Gastrocnemius medialis (tissue), 4 donors: ENCODE measurements around the gene ZNF816. TPM values are rescaled to one million over a fixed set of nuclear protein-coding genes. Genes with fewer than 3 reads are reported as not detected.

Experiments used
- ATAC-seq, 2 donors: fragments of 150-250 bp; one replicate each; pipeline ENCODE4 v1.9.1; 2016
- DNase-seq, 2 donors: peaks; one replicate each; pipeline ENCODE4 v3.0.0-alpha.2; 2019
- H3K27ac ChIP-seq, 4 donors: fragments of 200-600 bp; sonication (generic); 1 replicate in 1 of 4; 2 replicates in 3 of 4; pipeline ENCODE4 v1.5.1; 2016 to 2018; ENCODE audit warnings: mild to moderate bottlenecking in 2 of 4, moderate library complexity in 1 of 4
- H3K27me3 ChIP-seq, 3 donors: fragments of 200-600 bp; sonication (generic) in 2 of 3; 1 replicate in 1 of 3; 2 replicates in 2 of 3; pipeline versions ENCODE4 v1.5.1 to v1.6.0; 2016 to 2019; ENCODE audit warnings: mild to moderate bottlenecking in 1 of 3, moderate library complexity in 1 of 3
- H3K36me3 ChIP-seq, 2 donors: fragments of 200-600 bp; sonication (generic) in 1 of 2; one replicate each; pipeline ENCODE4 v1.5.1; 2017 to 2018
- H3K4me1 ChIP-seq, 2 donors: fragments of 200-600 bp; sonication (generic) in 1 of 2; one replicate each; pipeline ENCODE4 v1.5.1; 2016 to 2017; ENCODE audit warnings: mild to moderate bottlenecking in 2 of 2
- H3K4me3 ChIP-seq, 4 donors: fragments of 200-600 bp; sonication (generic) in 3 of 4; 1 replicate in 1 of 4; 2 replicates in 3 of 4; pipeline ENCODE4 v1.5.1; 2016 to 2019; ENCODE audit warnings: mild to moderate bottlenecking in 2 of 4
- H3K9me3 ChIP-seq, 3 donors: fragments of 200-600 bp; sonication (generic) in 2 of 3; 1 replicate in 1 of 3; 2 replicates in 2 of 3; pipeline ENCODE4 v1.5.1; 2016 to 2019
- POLR2A ChIP-seq, 2 donors: fragments of 450-650 bp; IDR thresholded peaks; one replicate each; pipeline ENCODE4 v1.6.1; 2017; ENCODE audit warnings: antibody characterized with exemption in 2 of 2, mild to moderate bottlenecking in 2 of 2, moderate library complexity in 2 of 2
- in situ Hi-C, 4 donors: fragments of 200-750 bp; cut with MboI; loops; one replicate each; pipeline versions ENCODE4 v1.15.0 to v1.8.0; 2017; ENCODE audit warnings: low sequenced_read_pairs in 4 of 4
- intact Hi-C: fragments of 100-400 bp; cut with DNase I; formaldehyde crosslinking; loops from one replicate; pipeline ENCODE4 v1.15.1; 2023; ENCODE audit warnings: low total_unique reads
- total RNA-seq, 4 donors: library from RNA; depleted of rRNA; stranded (reverse); fragments of >200 nt; gene quantifications; one replicate each; pipeline versions ENCODE4 v1.1.0 to v1.2.3, GENCODE V29; 2016
- TF ChIP-seq, protein P1 (sequence below), 5 experiments: fragments of 450-650 bp in 3 of 5; fragments of 200-600 bp in 2 of 5; sonication (generic) in 2 of 5; IDR thresholded peaks in 4 of 5; conservative IDR thresholded peaks in 1 of 5; 1 replicate in 4 of 5; 2 replicates in 1 of 5; pipeline ENCODE4 v1.5.1; 2016 to 2019; ENCODE audit warnings: antibody characterized with exemption in 5 of 5, mild to moderate bottlenecking in 3 of 5, moderate library complexity in 3 of 5

The ZNF816 gene
- total RNA-seq, 4 donors from 2014 or later, result 1.0 to 3.1 (median 1.6) TPM

DNA sequence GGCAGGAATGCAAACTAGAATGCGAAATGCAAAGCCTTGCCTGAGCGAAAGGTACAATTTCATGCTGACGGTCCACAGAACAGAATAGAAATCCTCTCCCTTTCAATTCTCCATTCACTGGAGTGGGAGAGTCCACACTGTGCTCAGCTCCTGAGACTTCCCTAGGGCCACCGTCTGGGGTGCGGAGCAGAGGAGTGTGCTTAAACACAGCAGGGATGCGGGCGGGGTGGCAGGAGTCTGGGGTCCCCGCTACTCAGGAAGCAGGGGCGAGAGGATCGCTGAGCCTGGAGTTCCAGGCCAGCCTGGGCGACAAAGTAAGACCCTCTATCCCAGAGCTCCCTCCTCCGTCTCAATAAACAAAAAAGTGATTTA lies 552 bp upstream of the ZNF816 start:
- in situ Hi-C loops (no loop called here), intact Hi-C loops (loop anchor here (1.0 to 5.0 kb wide), 4 partner anchors 21 to 139 kb away; partner anchors contain the start of genes ZNF160 and ZNF888)
- Histone ChIP-seq H3K4me1 (no peaks in the 10 kb centered on the region), H3K4me3 (peak overlapping the region; percentile 57 to 70 (median 62)), H3K27ac (peak overlapping the region; percentile 5 to 67 (median 45)), H3K27me3 (no peaks in the 10 kb centered on the region), H3K9me3 (no peaks in the 10 kb centered on the region), H3K36me3 (no peaks in the 10 kb centered on the region)
- ATAC-seq, result peak in 1 of 2 donors; percentile 8
- DNase-seq, result no peak
- TF ChIP-seq, protein P1, sequence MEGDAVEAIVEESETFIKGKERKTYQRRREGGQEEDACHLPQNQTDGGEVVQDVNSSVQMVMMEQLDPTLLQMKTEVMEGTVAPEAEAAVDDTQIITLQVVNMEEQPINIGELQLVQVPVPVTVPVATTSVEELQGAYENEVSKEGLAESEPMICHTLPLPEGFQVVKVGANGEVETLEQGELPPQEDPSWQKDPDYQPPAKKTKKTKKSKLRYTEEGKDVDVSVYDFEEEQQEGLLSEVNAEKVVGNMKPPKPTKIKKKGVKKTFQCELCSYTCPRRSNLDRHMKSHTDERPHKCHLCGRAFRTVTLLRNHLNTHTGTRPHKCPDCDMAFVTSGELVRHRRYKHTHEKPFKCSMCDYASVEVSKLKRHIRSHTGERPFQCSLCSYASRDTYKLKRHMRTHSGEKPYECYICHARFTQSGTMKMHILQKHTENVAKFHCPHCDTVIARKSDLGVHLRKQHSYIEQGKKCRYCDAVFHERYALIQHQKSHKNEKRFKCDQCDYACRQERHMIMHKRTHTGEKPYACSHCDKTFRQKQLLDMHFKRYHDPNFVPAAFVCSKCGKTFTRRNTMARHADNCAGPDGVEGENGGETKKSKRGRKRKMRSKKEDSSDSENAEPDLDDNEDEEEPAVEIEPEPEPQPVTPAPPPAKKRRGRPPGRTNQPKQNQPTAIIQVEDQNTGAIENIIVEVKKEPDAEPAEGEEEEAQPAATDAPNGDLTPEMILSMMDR (IDR thresholded peaks at IDR 0.05 in 4 of 5, conservative IDR thresholded peaks at IDR 0.05 in 1 of 5), result no peak
- no peak for TF ChIP-seq POLR2A (IDR thresholded peaks at IDR 0.05)

DNA sequence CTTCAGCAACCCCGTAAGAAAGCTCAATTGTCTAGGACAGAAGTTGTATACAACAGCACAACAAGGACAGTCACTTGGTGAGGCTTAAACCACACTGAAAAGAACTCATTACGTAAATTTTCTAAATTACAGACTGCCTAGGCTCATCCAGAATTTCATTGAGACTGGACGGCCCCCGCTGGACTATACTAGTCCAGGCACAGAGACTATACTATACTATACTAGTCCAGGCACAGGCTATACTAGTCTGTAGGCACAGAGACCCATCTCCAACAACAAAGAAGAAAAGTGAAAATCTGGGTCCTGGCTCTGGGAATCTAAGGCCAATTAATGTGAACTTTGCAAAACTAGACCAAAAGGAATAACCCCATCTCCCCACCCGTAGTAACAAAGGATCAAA lies 700 bp downstream of the ZNF816 start:
- Histone ChIP-seq H3K4me3 (peak overlapping the region; percentile 57 to 70 (median 62)), H3K27ac (peak overlapping the region; percentile 41 to 78 (median 64)), H3K36me3 (no peaks in the 10 kb centered on the region), H3K27me3 (no peaks in the 10 kb centered on the region), H3K9me3 (no peaks in the 10 kb centered on the region), H3K4me1 (no peaks in the 10 kb centered on the region)
- ATAC-seq (no peak), DNase-seq (no peak)
- in situ Hi-C loops, result no loop called here
- TF ChIP-seq, protein P1 (IDR thresholded peaks at IDR 0.05 in 4 of 5, conservative IDR thresholded peaks at IDR 0.05 in 1 of 5), result no peak
- TF ChIP-seq POLR2A (IDR thresholded peaks at IDR 0.05), result no peak
- intact Hi-C loops, result loop anchor here (2.0 to 5.0 kb wide), 2 partner anchors 31 to 140 kb away; partner anchors contain the start of gene ZNF160

DNA sequence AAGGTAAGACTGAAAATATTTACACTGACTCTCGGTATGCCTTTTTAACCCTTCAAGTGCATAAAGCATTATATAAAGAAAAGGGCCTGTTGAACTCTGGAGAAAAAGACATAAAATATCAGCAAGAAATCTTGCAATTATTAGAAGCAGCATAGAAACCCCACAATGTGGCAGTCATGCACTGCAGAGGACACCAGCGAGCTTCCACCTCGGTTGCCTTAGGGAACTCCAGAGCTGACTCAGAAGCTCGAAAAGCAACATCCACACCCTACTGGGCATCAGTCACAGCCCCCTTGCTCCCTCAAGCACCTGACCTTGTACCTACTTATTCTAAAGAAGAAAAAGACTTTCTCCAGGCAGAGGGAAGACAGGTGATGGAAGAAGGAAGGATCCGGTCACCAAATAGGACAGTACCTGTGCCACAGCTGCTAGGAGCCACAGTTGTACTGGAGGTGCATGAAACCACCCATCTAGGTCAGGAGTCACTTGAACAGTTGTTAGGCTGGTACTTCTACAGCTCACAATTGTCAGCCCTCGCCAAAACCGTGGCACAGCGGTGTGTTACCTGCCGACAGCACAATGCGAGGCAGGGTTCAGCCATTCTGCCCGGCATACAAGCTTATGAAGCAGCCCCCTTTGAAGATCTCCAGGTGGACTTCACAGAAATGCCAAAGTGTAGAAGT lies 2.9 kb downstream of the ZNF816 start:
- Histone ChIP-seq H3K27me3 (no peaks in the 10 kb centered on the region), H3K36me3 (peaks cover 0 to 16% of the 10 kb centered on the region in 2 donors), H3K4me3 (no peak overlapping the region), H3K9me3 (peaks cover 0 to 1% (median 0%) of the 10 kb centered on the region in 3 donors), H3K27ac (no peak overlapping the region), H3K4me1 (no peaks in the 10 kb centered on the region)
- no peak for TF ChIP-seq POLR2A (IDR thresholded peaks at IDR 0.05)
- TF ChIP-seq, protein P1 (IDR thresholded peaks at IDR 0.05 in 4 of 5, conservative IDR thresholded peaks at IDR 0.05 in 1 of 5), result no peak
- in situ Hi-C loops, result no loop called here
- DNase-seq (no peak), ATAC-seq (no peak)
- intact Hi-C loops, result loop anchor here (5.0 kb wide), 1 partner anchor 143 kb away; the partner anchor contains the start of gene ZNF160

DNA sequence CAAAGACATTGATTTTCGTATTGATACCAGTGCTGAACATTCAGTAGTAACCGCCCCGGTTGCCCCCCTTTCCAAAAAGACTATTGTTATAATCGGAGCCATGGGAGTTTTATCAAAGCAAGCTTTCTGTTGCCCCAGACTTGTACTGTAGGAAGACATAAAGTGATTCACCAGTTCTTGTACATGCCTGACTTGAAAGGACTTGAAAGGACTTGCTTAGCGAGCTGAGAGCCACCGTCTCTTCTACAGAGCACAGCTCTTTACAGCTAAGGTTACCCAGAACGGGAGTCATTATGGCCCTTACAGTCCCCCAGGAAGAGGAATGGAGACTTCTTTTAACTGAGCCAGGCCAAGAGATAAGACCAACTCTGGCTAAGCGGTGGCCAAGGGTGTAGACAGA lies 5.1 kb downstream of the ZNF816 start:
- intact Hi-C loops, result no loop called here

More for the DNA sequence above, 5.1 kb downstream of the ZNF816 start:
- Histone ChIP-seq H3K4me3 (no peak overlapping the region), H3K4me1 (no peaks in the 10 kb centered on the region), H3K27ac (no peak overlapping the region), H3K27me3 (no peaks in the 10 kb centered on the region), H3K9me3 (peaks cover 0 to 2% (median 0%) of the 10 kb centered on the region in 3 donors), H3K36me3 (peaks cover 0 to 21% of the 10 kb centered on the region in 2 donors)
- in situ Hi-C loops, result no loop called here
- DNase-seq (no peak), ATAC-seq (no peak)
- TF ChIP-seq, protein P1 (IDR thresholded peaks at IDR 0.05 in 4 of 5, conservative IDR thresholded peaks at IDR 0.05 in 1 of 5), result no peak
- TF ChIP-seq POLR2A (IDR thresholded peaks at IDR 0.05), result no peak
